ENCODE results near the gene FLT4.

Gene FLT4

GRCh38 chr5:180608572-180609310 lies 40.7 kb downstream of the FLT4 start:
- Histone ChIP-seq H3K4me1 (ENCODE audit: control insufficient read depth, insufficient read depth, low read length) (no peaks in the 10 kb centered on the region; the same call in 1 of the 2 replicates), H3K4me3 (ENCODE audit: low read length) (no peak overlapping the region), H3K27me3 (ENCODE audit: control insufficient read depth, insufficient read depth, low read length) (no peaks in the 10 kb centered on the region), H3K36me3 (ENCODE audit: control insufficient read depth, insufficient read depth, low read length) (no peaks in the 10 kb centered on the region), H3K9me3 (ENCODE audit: control insufficient read depth, insufficient read depth, low read length) (no peaks in the 10 kb centered on the region), H3K27ac (ENCODE audit: low read length) (no peak overlapping the region)
- no peak for DNase-seq (ENCODE audit: low read depth, low spot score)
- no CpG with 5 or more reads among the region's 26 CpGs for WGBS (ENCODE audit: insufficient coverage, insufficient read length)

DNA sequence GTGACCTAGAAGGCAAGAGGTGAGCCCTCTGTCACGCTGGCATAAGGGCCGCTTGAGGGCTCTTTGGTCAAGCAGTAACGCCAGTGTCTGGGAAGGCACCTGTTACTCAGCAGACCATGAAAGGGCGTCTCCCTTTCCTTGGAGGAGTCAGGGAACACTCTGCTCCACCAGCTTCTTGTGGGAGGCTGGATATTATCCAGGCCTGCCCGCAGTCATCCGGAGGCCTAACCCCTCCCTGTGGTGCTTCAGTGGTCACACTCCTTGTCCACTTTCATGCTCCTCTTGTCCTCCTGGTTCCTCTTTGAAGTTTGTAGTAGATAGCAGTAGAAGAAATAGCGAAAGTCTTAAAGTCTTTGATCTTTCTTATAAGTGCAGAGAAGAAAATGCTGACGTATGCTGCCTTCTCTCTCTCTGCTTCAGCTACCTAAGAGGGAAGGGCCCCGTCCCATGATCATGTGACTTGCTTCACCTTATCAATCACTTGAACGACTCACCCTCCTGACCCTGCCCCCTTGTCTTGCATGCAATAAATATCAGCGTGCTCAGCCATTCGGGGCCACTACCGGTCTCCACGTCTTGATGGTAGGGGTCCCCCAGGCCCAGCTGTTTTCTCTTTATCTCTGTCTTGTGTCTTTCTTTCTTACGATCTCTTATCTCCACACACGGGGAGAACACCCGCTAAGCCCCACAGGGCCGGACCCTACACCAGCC lies 41.4 kb downstream of the FLT4 start:
- no peak for DNase-seq (ENCODE audit: low read depth, low spot score)
- Histone ChIP-seq H3K4me1 (ENCODE audit: control insufficient read depth, insufficient read depth, low read length) (no peaks in the 10 kb centered on the region; the same call in 1 of the 2 replicates), H3K27ac (ENCODE audit: low read length) (no peak overlapping the region), H3K4me3 (ENCODE audit: low read length) (no peak overlapping the region), H3K27me3 (ENCODE audit: control insufficient read depth, insufficient read depth, low read length) (no peaks in the 10 kb centered on the region), H3K9me3 (ENCODE audit: control insufficient read depth, insufficient read depth, low read length) (no peaks in the 10 kb centered on the region), H3K36me3 (ENCODE audit: control insufficient read depth, insufficient read depth, low read length) (no peaks in the 10 kb centered on the region)
- WGBS (ENCODE audit: insufficient coverage, insufficient read length) = no CpG with 5 or more reads among the region's 18 CpGs

- no CpG with 5 or more reads among the region's 21 CpGs for WGBS (ENCODE audit: insufficient coverage, insufficient read length)
- DNase-seq (ENCODE audit: low read depth, low spot score) = no peak
- Histone ChIP-seq H3K9me3 (ENCODE audit: control insufficient read depth, insufficient read depth, low read length) (no peaks in the 10 kb centered on the region), H3K4me3 (ENCODE audit: low read length) (no peak overlapping the region), H3K27ac (ENCODE audit: low read length) (no peak overlapping the region), H3K36me3 (ENCODE audit: control insufficient read depth, insufficient read depth, low read length) (no peaks in the 10 kb centered on the region), H3K27me3 (ENCODE audit: control insufficient read depth, insufficient read depth, low read length) (no peaks in the 10 kb centered on the region), H3K4me1 (ENCODE audit: control insufficient read depth, insufficient read depth, low read length) (no peaks in the 10 kb centered on the region; the same call in 1 of the 2 replicates)
Observed at GRCh38 chr5:180606215-180606785, 43.1 kb downstream of the FLT4 start.

GRCh38 chr5:180605554-180606214 lies 43.7 kb downstream of the FLT4 start:
- peak; percentile 57 for DNase-seq (ENCODE audit: low read depth, low spot score)
- Histone ChIP-seq H3K27me3 (ENCODE audit: control insufficient read depth, insufficient read depth, low read length) (no peaks in the 10 kb centered on the region), H3K36me3 (ENCODE audit: control insufficient read depth, insufficient read depth, low read length) (no peaks in the 10 kb centered on the region), H3K4me3 (ENCODE audit: low read length) (no peak overlapping the region), H3K27ac (ENCODE audit: low read length) (no peak overlapping the region), H3K9me3 (ENCODE audit: control insufficient read depth, insufficient read depth, low read length) (no peaks in the 10 kb centered on the region), H3K4me1 (ENCODE audit: control insufficient read depth, insufficient read depth, low read length) (no peaks in the 10 kb centered on the region; the same call in 1 of the 2 replicates)
- no CpG with 5 or more reads among the region's 11 CpGs for WGBS (ENCODE audit: insufficient coverage, insufficient read length)

GRCh38 chr5:180604271-180604670 lies 45.1 kb downstream of the FLT4 start:
- Histone ChIP-seq H3K9me3 (ENCODE audit: control insufficient read depth, insufficient read depth, low read length) (no peaks in the 10 kb centered on the region), H3K36me3 (ENCODE audit: control insufficient read depth, insufficient read depth, low read length) (no peaks in the 10 kb centered on the region), H3K27ac (ENCODE audit: low read length) (no peak overlapping the region), H3K27me3 (ENCODE audit: control insufficient read depth, insufficient read depth, low read length) (no peaks in the 10 kb centered on the region), H3K4me1 (ENCODE audit: control insufficient read depth, insufficient read depth, low read length) (no peaks in the 10 kb centered on the region; the same call in 1 of the 2 replicates), H3K4me3 (ENCODE audit: low read length) (no peak overlapping the region)
- WGBS (ENCODE audit: insufficient coverage, insufficient read length) = no CpG with 5 or more reads among the region's 13 CpGs
- DNase-seq (ENCODE audit: low read depth, low spot score) = no peak

GRCh38 chr5:180603076-180603594 lies 46.3 kb downstream of the FLT4 start:
- WGBS (ENCODE audit: insufficient coverage, insufficient read length) = no CpG with 5 or more reads among the region's 19 CpGs
- H3K36me3 ChIP-seq (ENCODE audit: control insufficient read depth, insufficient read depth, low read length) = no peaks in the 10 kb centered on the region
- H3K4me3 ChIP-seq (ENCODE audit: low read length) = no peak overlapping the region
- no peaks in the 10 kb centered on the region for H3K9me3 ChIP-seq (ENCODE audit: control insufficient read depth, insufficient read depth, low read length)
- no peak overlapping the region for H3K27ac ChIP-seq (ENCODE audit: low read length)
- no peak for DNase-seq (ENCODE audit: low read depth, low spot score)
- H3K27me3 ChIP-seq (ENCODE audit: control insufficient read depth, insufficient read depth, low read length) = no peaks in the 10 kb centered on the region
- H3K4me1 ChIP-seq (ENCODE audit: control insufficient read depth, insufficient read depth, low read length) = no peaks in the 10 kb centered on the region; the same call in 1 of the 2 replicates

GRCh38 chr5:180602481-180603075 lies 46.8 kb downstream of the FLT4 start:
- no peaks in the 10 kb centered on the region for H3K36me3 ChIP-seq (ENCODE audit: control insufficient read depth, insufficient read depth, low read length)
- H3K4me1 ChIP-seq (ENCODE audit: control insufficient read depth, insufficient read depth, low read length) = no peaks in the 10 kb centered on the region; the same call in 1 of the 2 replicates
- H3K27ac ChIP-seq (ENCODE audit: low read length) = no peak overlapping the region
- no peak overlapping the region for H3K4me3 ChIP-seq (ENCODE audit: low read length)
- no peaks in the 10 kb centered on the region for H3K27me3 ChIP-seq (ENCODE audit: control insufficient read depth, insufficient read depth, low read length)
- DNase-seq (ENCODE audit: low read depth, low spot score) = no peak
- no peaks in the 10 kb centered on the region for H3K9me3 ChIP-seq (ENCODE audit: control insufficient read depth, insufficient read depth, low read length)
- whole genome bisulfite sequencing (ENCODE audit: insufficient coverage, insufficient read length) = no CpG with 5 or more reads among the region's 15 CpGs

DNA sequence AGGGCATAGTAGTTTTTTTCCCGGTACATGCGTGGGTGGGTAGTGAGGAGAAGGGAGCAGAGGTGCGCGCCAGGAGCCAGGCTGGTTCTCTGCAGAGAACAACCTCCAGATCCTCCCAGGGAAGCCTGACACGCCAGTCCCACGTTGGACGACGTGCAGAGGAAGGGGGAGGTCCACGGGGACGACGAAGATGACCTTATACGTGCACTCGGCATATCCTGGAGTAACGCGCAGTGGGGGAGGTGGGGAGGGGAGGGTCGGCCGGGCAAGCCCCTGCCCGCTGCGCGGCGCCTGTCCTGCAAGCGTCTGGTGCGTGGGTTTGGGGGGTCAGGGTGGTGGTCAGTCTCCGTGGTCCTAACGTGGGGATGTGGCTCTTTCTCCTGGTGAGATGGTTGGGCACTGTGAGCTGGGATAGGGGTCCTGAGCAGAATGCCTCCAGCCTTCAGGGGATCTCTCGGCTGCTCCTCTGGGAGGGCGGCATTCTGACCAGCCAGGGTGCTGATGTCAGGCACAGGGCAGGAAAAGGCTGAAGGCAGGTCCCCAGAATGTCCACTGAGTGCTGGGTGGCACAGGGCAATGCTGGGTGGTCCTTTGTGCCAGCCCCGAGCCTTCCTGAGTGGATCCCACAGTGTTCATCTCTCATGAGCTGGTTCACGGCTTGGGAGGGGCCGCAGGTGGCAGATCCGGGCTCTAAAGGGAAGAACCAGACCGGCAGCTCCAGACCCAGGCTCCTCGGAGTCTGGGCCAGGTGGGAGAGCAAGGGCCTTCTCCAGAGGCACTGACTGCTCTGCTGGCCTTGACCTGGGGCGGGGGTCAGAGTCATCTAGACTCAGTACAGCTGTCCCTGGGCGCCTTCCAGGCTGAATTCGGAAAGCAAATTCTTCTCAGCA lies 47.6 kb downstream of the FLT4 start:
- Histone ChIP-seq H3K27me3 (ENCODE audit: control insufficient read depth, insufficient read depth, low read length) (no peaks in the 10 kb centered on the region), H3K36me3 (ENCODE audit: control insufficient read depth, insufficient read depth, low read length) (no peaks in the 10 kb centered on the region), H3K9me3 (ENCODE audit: control insufficient read depth, insufficient read depth, low read length) (no peaks in the 10 kb centered on the region), H3K4me3 (ENCODE audit: low read length) (no peak overlapping the region), H3K4me1 (ENCODE audit: control insufficient read depth, insufficient read depth, low read length) (no peaks in the 10 kb centered on the region; the same call in 1 of the 2 replicates), H3K27ac (ENCODE audit: low read length) (no peak overlapping the region)
- no CpG with 5 or more reads among the region's 36 CpGs for WGBS (ENCODE audit: insufficient coverage, insufficient read length)
- no peak for DNase-seq (ENCODE audit: low read depth, low spot score)

DNA sequence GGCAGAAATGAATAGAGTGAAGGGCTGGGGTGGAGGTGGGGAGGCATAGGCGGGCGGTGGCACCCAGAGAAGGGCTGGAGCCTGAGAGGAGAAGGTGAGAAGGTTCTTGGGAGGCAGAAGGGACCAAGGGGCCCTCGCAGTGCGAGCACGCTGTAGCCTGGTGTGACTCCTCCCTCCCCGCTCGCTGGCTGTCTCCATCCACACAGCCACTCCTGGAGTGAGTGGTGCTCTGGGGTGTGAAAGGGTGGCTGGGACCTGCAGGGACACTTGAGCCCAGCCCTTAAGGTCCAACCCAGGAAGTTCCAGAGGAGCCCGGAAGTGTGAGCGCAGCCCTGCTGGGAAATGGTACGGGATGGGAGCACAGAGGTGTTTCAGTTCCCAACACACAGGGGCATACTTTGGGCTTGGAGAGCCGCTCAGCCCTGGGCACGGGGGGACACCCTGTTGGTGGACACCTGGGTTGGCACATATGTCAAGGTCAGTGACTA lies 48.8 kb downstream of the FLT4 start:
- H3K27me3 ChIP-seq (ENCODE audit: control insufficient read depth, insufficient read depth, low read length) = no peaks in the 10 kb centered on the region
- no peak for DNase-seq (ENCODE audit: low read depth, low spot score)
- no peaks in the 10 kb centered on the region for H3K9me3 ChIP-seq (ENCODE audit: control insufficient read depth, insufficient read depth, low read length)
- no peaks in the 10 kb centered on the region for H3K36me3 ChIP-seq (ENCODE audit: control insufficient read depth, insufficient read depth, low read length)
- no peak overlapping the region for H3K27ac ChIP-seq (ENCODE audit: low read length)
- H3K4me3 ChIP-seq (ENCODE audit: low read length) = no peak overlapping the region
- WGBS (ENCODE audit: insufficient coverage, insufficient read length) = no CpG with 5 or more reads among the region's 12 CpGs
- no peaks in the 10 kb centered on the region; the same call in 1 of the 2 replicates for H3K4me1 ChIP-seq (ENCODE audit: control insufficient read depth, insufficient read depth, low read length)

Measured in iPS DF 6.9 (cell line).